K562 (cell line): ENCODE measurements around the gene ABHD5. TPM values are rescaled to one million over a fixed set of nuclear protein-coding genes. Genes with fewer than 3 reads are reported as not detected.

Experiments
- ATAC-seq: fragments of 200-7000 bp; cut with Tn5 transposase; 3 replicates; pipeline ENCODE4 v1.9.1; 2020; ENCODE audit warnings: moderate library complexity
- BruUV-seq: library from RNA; stranded (reverse); fragments of 400-500 nt; replicated peaks from 2 replicates; lab custom pipeline; 2021; lab: Mats Ljungman, UMichigan
- CTCF ChIA-PET: fragments of 300-600 bp; formaldehyde crosslinking; extraction: SDS; loops from one replicate; lab custom pipeline; 2021; ENCODE audit warnings: low intra/inter-chr PET ratio; lab: Yijun Ruan, JAX
- POLR2A ChIA-PET: fragments of 300-600, 350-650 bp; sonication (Branson Sonifier 250); formaldehyde crosslinking; extraction: SDS; loops from one replicate; lab custom pipeline; 2021; ENCODE audit warnings: antibody characterized with exemption, inconsistent platforms; lab: Yijun Ruan, JAX
- DNase-seq, 4 experiments: peaks; one replicate each; pipeline versions ENCODE4 v3.0.0 to v3.0.0-alpha.2; 2011 to 2018; ENCODE audit warnings: low spot score in 3 of 4, mixed read lengths in 3 of 4; ENCODE audit errors: extremely low read depth in 1 of 4
- FAIRE-seq: peaks from 2 replicates; lab custom pipeline; 2011; peaks lifted over from hg19 to GRCh38; lab: Jason Lieb, UNC
- H2AFZ ChIP-seq: 2 replicates; pipeline ENCODE4 v1.6.0; 2011; ENCODE audit warnings: low read depth, low read length, control low read depth, inconsistent platforms
- H3K27ac ChIP-seq: fragments of 200-600 bp; 3 replicates; pipeline ENCODE4 v1.8.0; 2011; ENCODE audit warnings: low read depth, mild to moderate bottlenecking, control low read depth, inconsistent platforms, low read length, moderate library complexity, mixed read lengths; ENCODE audit errors: extremely low read depth
- H3K27me3 ChIP-seq, 2 experiments: fragments of 300-600 bp in 1 of 2; 2 replicates in 1 of 2; 3 replicates in 1 of 2; pipeline versions ENCODE4 v1.6.0 to v1.8.0; 2011; ENCODE audit warnings: inconsistent platforms in 2 of 2, low read length in 2 of 2, mild to moderate bottlenecking in 1 of 2, mixed read lengths in 1 of 2, moderate library complexity in 1 of 2; ENCODE audit not compliant: control insufficient read depth in 2 of 2, insufficient read depth in 2 of 2
- H3K36me3 ChIP-seq: fragments of 300-600 bp; 3 replicates; pipeline ENCODE4 v1.8.0; 2011; ENCODE audit warnings: mild to moderate bottlenecking, low read length, inconsistent platforms; ENCODE audit not compliant: control insufficient read depth, insufficient read depth
- H3K4me1 ChIP-seq, 2 experiments: fragments of 200-600 bp in 1 of 2; replicated peaks in 1 of 2; 2 replicates in 1 of 2; 3 replicates in 1 of 2; pipeline versions ENCODE4 v1.5.1 to v1.8.0; 2011; ENCODE audit warnings: inconsistent platforms in 2 of 2, low read length in 2 of 2, mild to moderate bottlenecking in 1 of 2, mixed read lengths in 1 of 2, moderate library complexity in 1 of 2; ENCODE audit not compliant: control insufficient read depth in 2 of 2, insufficient read depth in 2 of 2
- H3K4me2 ChIP-seq: 2 replicates; pipeline ENCODE4 v1.6.1; 2011; ENCODE audit warnings: low read length, control low read depth, inconsistent platforms, mixed read lengths; ENCODE audit not compliant: insufficient read depth
- H3K4me3 ChIP-seq: fragments of 200-600 bp; sonication (generic), shearing (Covaris generic); 2 replicates; pipeline ENCODE4 v1.5.1; 2016; ENCODE audit warnings: control low read depth, inconsistent platforms
- H3K79me2 ChIP-seq: fragments of 200-600 bp; 3 replicates; pipeline ENCODE4 v1.8.0; 2011; ENCODE audit warnings: low read length, inconsistent platforms; ENCODE audit not compliant: control insufficient read depth, insufficient read depth
- H3K9ac ChIP-seq, 2 experiments: 2 replicates each; pipeline versions ENCODE4 v1.6.0 to v1.6.1; 2011; ENCODE audit warnings: low read depth in 2 of 2, low read length in 2 of 2, control low read depth in 1 of 2, inconsistent platforms in 1 of 2, mild to moderate bottlenecking in 1 of 2, mixed read lengths in 1 of 2; ENCODE audit not compliant: insufficient read depth in 1 of 2
- H3K9me1 ChIP-seq: one replicate; pipeline ENCODE4 v1.6.0; 2011; ENCODE audit warnings: inconsistent platforms, mild to moderate bottlenecking, low read length, moderate library complexity; ENCODE audit not compliant: control insufficient read depth, insufficient read depth
- H3K9me3 ChIP-seq: replicated peaks from 2 replicates; pipeline ENCODE4 v1.5.1; 2011; ENCODE audit warnings: low read depth, low read length, inconsistent platforms; ENCODE audit not compliant: control insufficient read depth, insufficient read depth
- H4K20me1 ChIP-seq: replicated peaks from 2 replicates; pipeline ENCODE4 v1.6.1; 2011; ENCODE audit warnings: low read length, inconsistent platforms, mixed read lengths; ENCODE audit not compliant: control insufficient read depth, insufficient read depth
- EP300 ChIP-seq: IDR thresholded peaks from 2 replicates; pipeline ENCODE4 v1.6.1; 2012; ENCODE audit warnings: low read length, improper control_type of control experiment
- FUS ChIP-seq: fragments of 200-400 bp; formaldehyde crosslinking; optimal IDR thresholded peaks from 2 replicates; pipeline ENCODE3; 2017; ENCODE audit warnings: low read depth, low read length
- MECOM ChIP-seq: fragments of 250-450 bp; sonication (Bioruptor Pico); IDR thresholded peaks from 2 replicates; pipeline ENCODE4 v1.8.0; 2022; ENCODE audit warnings: inconsistent platforms
- MIER1 ChIP-seq: fragments of 450-650 bp; IDR thresholded peaks from 2 replicates; pipeline ENCODE4 v1.6.1; 2016; ENCODE audit warnings: antibody characterized with exemption, mild to moderate bottlenecking, low read depth
- NCOA2 ChIP-seq, 2 experiments: fragments of 450-650 bp; IDR thresholded peaks; 2 replicates each; pipeline ENCODE4 v1.6.1; 2018; ENCODE audit warnings: mild to moderate bottlenecking in 2 of 2, moderate library complexity in 1 of 2; ENCODE audit not compliant: partially characterized antibody in 2 of 2
- NFRKB ChIP-seq: fragments of 450-650 bp; IDR thresholded peaks from 2 replicates; pipeline ENCODE4 v1.6.1; 2016; ENCODE audit warnings: low read depth
- PTRF ChIP-seq: fragments of 450-650 bp; IDR thresholded peaks from 2 replicates; pipeline ENCODE4 v1.6.1; 2016; ENCODE audit warnings: mild to moderate bottlenecking, missing genetic modification characterization, missing compliant biosample characterization
- RFX7 ChIP-seq: fragments of 250-450 bp; sonication (Bioruptor Pico); IDR thresholded peaks from 2 replicates; pipeline ENCODE4 v1.5.1; 2021; ENCODE audit warnings: mild to moderate bottlenecking
- SRSF3 ChIP-seq: fragments of 200-400 bp; formaldehyde crosslinking; IDR thresholded peaks from 2 replicates; pipeline ENCODE4 v1.6.1; 2016; ENCODE audit warnings: mild to moderate bottlenecking, low read length, moderate library complexity; ENCODE audit not compliant: insufficient read depth
- STAG1 ChIP-seq: sonication (generic); formaldehyde crosslinking; IDR thresholded peaks from 2 replicates; pipeline ENCODE4 v1.5.0; 2020; ENCODE audit warnings: missing genetic modification reagents, borderline replicate concordance
- ZNF436 ChIP-seq: fragments of 250-450, 450-650 bp; sonication (Bioruptor Pico); formaldehyde crosslinking; IDR thresholded peaks from 2 replicates; pipeline ENCODE4 v1.7.0; 2020; ENCODE audit warnings: mild to moderate bottlenecking
- WGBS: fragments of 100-300 bp; shearing (Covaris generic); methylation state at CpG from one replicate; pipeline ENCODE4 v1.1.6; 2016; ENCODE audit warnings: low coverage, mixed read lengths; ENCODE audit not compliant: insufficient coverage; ENCODE audit errors: missing lambda C conversion rate; 5-methylcytosine and 5-hydroxymethylcytosine counted together
- in situ Hi-C: fragments of 300-500 bp; cut with MboI; formaldehyde crosslinking; loops from 4 replicates; pipeline ENCODE4 v1.15.0; 2018; ENCODE audit warnings: inconsistent platforms, mixed read lengths
- intact Hi-C: fragments of 100-400 bp; cut with micrococcal nuclease; formaldehyde crosslinking; loops from 2 replicates; pipeline ENCODE4 v1.14.2; 2022
- polyA plus RNA-seq, 8 experiments: library from polyadenylated mRNA; depleted of rRNA in 4 of 8; stranded (reverse) in 5 of 8; unstranded in 3 of 8; fragments of >200 nt; fragmentation: Nextera tagmentation in 2 of 8; fragmentation: Illumina TruSeq in 1 of 8; extraction: Ambion mirVana in 2 of 8; extraction: Trizol in 1 of 8; gene quantifications; 2 replicates each; pipeline versions ENCODE4 v1.2.1 to v1.2.3, GENCODE V29; 2011 to 2014; ENCODE audit warnings: inconsistent platforms in 1 of 8, missing spikeins in 1 of 8
- total RNA-seq, 7 experiments: library from RNA; depleted of rRNA in 6 of 7; stranded (reverse); fragments of >200 nt in 6 of 7; fragmentation: Illumina TruSeq in 2 of 7; extraction: Trizol in 2 of 7; gene quantifications; 2 replicates each; pipeline versions ENCODE4 v1.2.1 to v1.2.3, GENCODE V29; 2011 to 2021; ENCODE audit warnings: low replicate concordance in 1 of 7
- TF ChIP-seq, protein P1 (sequence below): fragments of 250-450 bp; sonication (Bioruptor Pico); IDR thresholded peaks from 2 replicates; pipeline ENCODE4 v1.8.0; 2022; ENCODE audit warnings: inconsistent platforms

The ABHD5 gene
- total and polyA plus RNA-seq, 9 of the 15 experiments (the other 6 are each of a cell fraction or from before 2014, with no cell fraction given) = 27.8 to 61.7 (median 39.9) TPM

DNA sequence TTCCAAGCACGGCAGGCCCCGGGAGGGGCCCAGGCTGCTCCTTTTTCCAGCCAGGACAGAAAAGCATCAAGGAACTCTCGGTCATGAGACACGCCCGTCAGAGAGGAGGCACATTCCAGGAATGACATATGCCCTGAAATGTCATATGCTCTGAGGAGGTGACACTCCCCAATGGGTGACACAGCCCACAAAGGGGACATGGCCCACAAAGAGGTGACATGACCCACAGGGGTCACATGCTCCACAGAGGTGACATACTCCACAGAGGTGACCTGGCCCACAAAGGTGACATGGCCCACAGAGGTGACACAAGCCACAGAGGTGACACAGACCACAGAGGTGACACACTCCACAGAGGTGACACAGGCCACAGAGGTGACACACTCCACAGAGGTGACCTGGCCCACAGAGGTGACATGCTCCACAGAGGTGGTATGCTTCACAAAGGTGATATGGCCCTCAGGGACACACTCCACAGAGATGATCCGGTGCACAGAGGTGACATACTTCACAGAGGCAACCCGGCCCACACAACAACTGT lies 79.2 kb downstream of the ABHD5 start:
- Histone ChIP-seq H3K36me3 (no peaks in the 10 kb centered on the region), H3K27ac (peak overlapping the region; percentile 88), H2AFZ (peak overlapping the region; percentile 91), H3K9me3 (no peaks in the 10 kb centered on the region), H3K9ac (peak overlapping the region; percentile 56 to 82), H3K9me1 (peaks cover 7% of the 10 kb centered on the region), H3K79me2 (no peaks in the 10 kb centered on the region), H3K27me3 (no peaks in the 10 kb centered on the region), H4K20me1 (no peaks in the 10 kb centered on the region), H3K4me3 (peak overlapping the region; percentile 25), H3K4me1 (peaks cover 40 to 45% of the 10 kb centered on the region in 2 experiments), H3K4me2 (peak overlapping the region; percentile 80)
- no TSS peak for BruUV-seq
- 2% methylated on average over 7 of the region's 7 CpGs for WGBS
- CTCF ChIA-PET = interaction anchor here (0.6 to 1.0 kb wide), 3 partner anchors 345 to 568 kb away, joined by 3 to 4 read pairs (median 4); no protein-coding TSS in a partner anchor
- in situ Hi-C loops = no loop called here
- peak in 2 of 4 experiments; percentile 69 to 71 for DNase-seq
- FAIRE-seq = peak; percentile 29
- ATAC-seq = peak; percentile 24
- POLR2A ChIA-PET = interaction anchor here (0.7 kb wide), 1 partner anchor 16 kb away, joined by 3 read pairs; no protein-coding TSS in a partner anchor
- intact Hi-C loops = loop anchor here (2.0 to 10.0 kb wide), 5 partner anchors 157 to 545 kb away; no protein-coding TSS in a partner anchor
- TF ChIP-seq SRSF3 = no peak
- TF ChIP-seq FUS = no peak
- TF ChIP-seq NCOA2 (IDR thresholded peaks at IDR 0.05; ENCODE audit: partially characterized antibody in 2 of 2) = no peak
- peak; percentile 80; the same call in 1 of the 2 replicates for TF ChIP-seq NFRKB
- TF ChIP-seq STAG1 (CRISPR knock-in tag) = no peak
- TF ChIP-seq, protein P1, sequence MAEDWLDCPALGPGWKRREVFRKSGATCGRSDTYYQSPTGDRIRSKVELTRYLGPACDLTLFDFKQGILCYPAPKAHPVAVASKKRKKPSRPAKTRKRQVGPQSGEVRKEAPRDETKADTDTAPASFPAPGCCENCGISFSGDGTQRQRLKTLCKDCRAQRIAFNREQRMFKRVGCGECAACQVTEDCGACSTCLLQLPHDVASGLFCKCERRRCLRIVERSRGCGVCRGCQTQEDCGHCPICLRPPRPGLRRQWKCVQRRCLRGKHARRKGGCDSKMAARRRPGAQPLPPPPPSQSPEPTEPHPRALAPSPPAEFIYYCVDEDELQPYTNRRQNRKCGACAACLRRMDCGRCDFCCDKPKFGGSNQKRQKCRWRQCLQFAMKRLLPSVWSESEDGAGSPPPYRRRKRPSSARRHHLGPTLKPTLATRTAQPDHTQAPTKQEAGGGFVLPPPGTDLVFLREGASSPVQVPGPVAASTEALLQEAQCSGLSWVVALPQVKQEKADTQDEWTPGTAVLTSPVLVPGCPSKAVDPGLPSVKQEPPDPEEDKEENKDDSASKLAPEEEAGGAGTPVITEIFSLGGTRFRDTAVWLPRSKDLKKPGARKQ (CRISPR knock-in tag) = no peak
- TF ChIP-seq PTRF (tag) = no peak
- TF ChIP-seq ZNF436 = no peak
- TF ChIP-seq RFX7 (CRISPR knock-in tag) = no peak
- TF ChIP-seq EP300 = 0 out of 2 replicates have a peak, but pooled peaks have one; percentile 3
- peak; percentile 67; the same call in 1 of the 2 replicates for TF ChIP-seq MECOM (CRISPR knock-in tag)
- no peak for TF ChIP-seq MIER1
